Vagina (tissue), 2 donors: Measurements from ENCODE around the gene IFT122.

Experiments used
- POLR2A ChIP-seq, 2 donors: fragments of 450-650 bp; IDR thresholded peaks; one replicate each; pipeline ENCODE4 v1.6.1; 2017; ENCODE audit warnings: antibody characterized with exemption in 2 of 2, mild to moderate bottlenecking in 2 of 2, moderate library complexity in 2 of 2
- TF ChIP-seq, protein P1 (sequence below), 3 experiments: fragments of 450-650 bp in 2 of 3; fragments of 200-600 bp in 1 of 3; sonication (generic) in 1 of 3; IDR thresholded peaks; one replicate each; pipeline ENCODE4 v1.5.1; 2017 to 2019; ENCODE audit warnings: antibody characterized with exemption in 3 of 3, mild to moderate bottlenecking in 2 of 3, moderate library complexity in 2 of 3

- TF ChIP-seq, protein P1, sequence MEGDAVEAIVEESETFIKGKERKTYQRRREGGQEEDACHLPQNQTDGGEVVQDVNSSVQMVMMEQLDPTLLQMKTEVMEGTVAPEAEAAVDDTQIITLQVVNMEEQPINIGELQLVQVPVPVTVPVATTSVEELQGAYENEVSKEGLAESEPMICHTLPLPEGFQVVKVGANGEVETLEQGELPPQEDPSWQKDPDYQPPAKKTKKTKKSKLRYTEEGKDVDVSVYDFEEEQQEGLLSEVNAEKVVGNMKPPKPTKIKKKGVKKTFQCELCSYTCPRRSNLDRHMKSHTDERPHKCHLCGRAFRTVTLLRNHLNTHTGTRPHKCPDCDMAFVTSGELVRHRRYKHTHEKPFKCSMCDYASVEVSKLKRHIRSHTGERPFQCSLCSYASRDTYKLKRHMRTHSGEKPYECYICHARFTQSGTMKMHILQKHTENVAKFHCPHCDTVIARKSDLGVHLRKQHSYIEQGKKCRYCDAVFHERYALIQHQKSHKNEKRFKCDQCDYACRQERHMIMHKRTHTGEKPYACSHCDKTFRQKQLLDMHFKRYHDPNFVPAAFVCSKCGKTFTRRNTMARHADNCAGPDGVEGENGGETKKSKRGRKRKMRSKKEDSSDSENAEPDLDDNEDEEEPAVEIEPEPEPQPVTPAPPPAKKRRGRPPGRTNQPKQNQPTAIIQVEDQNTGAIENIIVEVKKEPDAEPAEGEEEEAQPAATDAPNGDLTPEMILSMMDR (IDR thresholded peaks at IDR 0.05): no peak
- TF ChIP-seq POLR2A (IDR thresholded peaks at IDR 0.05): no peak
Observed at GRCh38 chr3:129435367-129435766, 4.7 kb upstream of the IFT122 start.
